Measurements from ENCODE around the gene ABCD1. TPM values are rescaled to one million over a fixed set of nuclear protein-coding genes. Genes with fewer than 3 reads are reported as not detected.
A peak's percentile ranks its signal among the peaks of the same experiment; 100 is the strongest.
"Not testable (repeated sequence)": the region's sequence is repeated elsewhere in the genome, so short reads cannot be mapped to it uniquely, and the experiment has no call there.

The ABCD1 gene
- total RNA-seq, 1 donor from 2014 or later, result 10.4 TPM

DNA sequence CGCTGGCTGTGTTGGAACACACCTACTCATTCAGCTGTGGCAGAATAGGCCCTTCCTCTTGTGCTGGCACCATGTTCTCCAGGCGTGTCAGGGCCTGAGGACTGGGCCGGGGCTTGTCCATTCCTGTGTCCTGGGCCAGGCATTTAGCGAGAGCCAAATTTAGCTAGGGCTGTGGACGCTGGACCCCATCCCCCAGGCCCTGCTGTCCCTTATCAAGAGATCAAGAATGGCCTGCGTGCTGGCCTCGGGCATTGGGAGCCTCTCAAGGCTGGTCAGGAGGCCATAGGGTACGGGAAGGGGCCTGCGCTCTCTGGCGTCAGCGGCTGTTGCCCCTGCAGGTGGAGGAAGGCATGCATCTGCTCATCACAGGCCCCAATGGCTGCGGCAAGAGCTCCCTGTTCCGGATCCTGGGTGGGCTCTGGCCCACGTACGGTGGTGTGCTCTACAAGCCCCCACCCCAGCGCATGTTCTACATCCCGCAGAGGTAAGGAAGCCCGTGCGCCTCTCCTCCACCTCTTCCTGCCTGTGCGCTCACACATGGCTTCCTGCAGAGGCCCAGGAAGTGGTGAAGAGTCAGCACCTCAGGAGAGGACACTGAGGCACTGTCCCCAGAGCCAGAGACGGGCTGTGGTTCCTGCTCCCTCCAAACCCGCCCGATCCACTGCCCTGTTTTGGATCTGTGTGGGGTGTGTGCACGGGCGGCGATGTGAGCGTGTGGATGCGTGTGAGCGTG, 15.3 kb downstream of the ABCD1 start:
- Histone ChIP-seq H3K27ac (ENCODE audit: low read depth, low read length) (no peak overlapping the region), H3K9me3 (ENCODE audit: control insufficient read depth in 3 of 3, low read length in 3 of 3) (no peaks in the 10 kb centered on the region), H3K36me3 (ENCODE audit: control insufficient read depth in 3 of 3, insufficient read depth in 3 of 3, low read length in 3 of 3) (peaks cover 6 to 16% (median 8%) of the 10 kb centered on the region in 3 donors), H3K4me1 (ENCODE audit: control insufficient read depth in 3 of 3, insufficient read depth in 3 of 3, low read length in 3 of 3) (peaks cover 0 to 3% (median 0%) of the 10 kb centered on the region in 3 donors), H3K9ac (ENCODE audit: low read depth in 1 of 3, low read length in 3 of 3) (no peak overlapping the region), H3K4me3 (ENCODE audit: low read length in 3 of 3) (no peak overlapping the region), H3K27me3 (ENCODE audit: control insufficient read depth in 3 of 3, insufficient read depth in 3 of 3, low read length in 3 of 3) (peaks cover 0 to 4% (median 0%) of the 10 kb centered on the region in 3 donors)

DNA sequence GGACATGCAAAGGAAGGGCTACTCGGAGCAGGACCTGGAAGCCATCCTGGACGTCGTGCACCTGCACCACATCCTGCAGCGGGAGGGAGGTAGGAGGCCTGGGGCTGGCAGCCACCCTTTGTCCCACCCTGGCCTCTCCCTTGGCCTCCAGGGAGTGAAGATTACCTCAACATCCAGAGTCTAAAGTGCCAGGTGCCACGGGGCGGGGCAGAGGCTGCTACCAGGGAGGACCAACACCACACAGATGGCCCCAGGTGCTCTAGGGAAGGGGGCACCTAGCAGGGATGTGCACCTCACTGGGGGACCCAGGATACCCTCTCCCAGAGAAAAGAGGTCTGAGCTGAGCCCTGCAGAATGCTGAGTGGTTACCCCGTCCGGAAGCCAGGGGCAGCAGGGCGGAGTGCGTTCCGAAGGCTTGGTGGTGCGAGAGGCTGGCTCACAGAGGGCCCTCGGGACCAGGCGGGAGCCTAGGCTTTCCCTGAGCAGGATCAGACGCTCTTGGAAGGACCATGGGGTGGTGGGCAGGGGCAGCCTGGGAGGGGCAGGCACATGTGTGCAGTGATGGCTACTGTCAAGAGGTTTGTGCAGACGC, 16.1 kb downstream of the ABCD1 start:
- Histone ChIP-seq H3K27ac (ENCODE audit: low read depth, low read length) (no peak overlapping the region), H3K4me3 (ENCODE audit: low read length in 3 of 3) (no peak overlapping the region), H3K9ac (ENCODE audit: low read depth in 1 of 3, low read length in 3 of 3) (no peak overlapping the region), H3K9me3 (ENCODE audit: control insufficient read depth in 3 of 3, low read length in 3 of 3) (no peaks in the 10 kb centered on the region), H3K4me1 (ENCODE audit: control insufficient read depth in 3 of 3, insufficient read depth in 3 of 3, low read length in 3 of 3) (peaks cover 0 to 3% (median 0%) of the 10 kb centered on the region in 3 donors), H3K36me3 (ENCODE audit: control insufficient read depth in 3 of 3, insufficient read depth in 3 of 3, low read length in 3 of 3) (peaks cover 6 to 16% (median 8%) of the 10 kb centered on the region in 3 donors), H3K27me3 (ENCODE audit: control insufficient read depth in 3 of 3, insufficient read depth in 3 of 3, low read length in 3 of 3) (peaks cover 0 to 4% (median 0%) of the 10 kb centered on the region in 3 donors)

- no peak overlapping the region for H3K9ac ChIP-seq (ENCODE audit: low read depth in 1 of 3, low read length in 3 of 3)
- H3K27me3 ChIP-seq (ENCODE audit: control insufficient read depth in 3 of 3, insufficient read depth in 3 of 3, low read length in 3 of 3), result peaks cover 0 to 4% (median 0%) of the 10 kb centered on the region in 3 donors
- no peaks in the 10 kb centered on the region for H3K9me3 ChIP-seq (ENCODE audit: control insufficient read depth in 3 of 3, low read length in 3 of 3)
- peaks cover 0 to 3% (median 0%) of the 10 kb centered on the region in 3 donors for H3K4me1 ChIP-seq (ENCODE audit: control insufficient read depth in 3 of 3, insufficient read depth in 3 of 3, low read length in 3 of 3)
- peaks cover 3 to 13% (median 6%) of the 10 kb centered on the region in 3 donors for H3K36me3 ChIP-seq (ENCODE audit: control insufficient read depth in 3 of 3, insufficient read depth in 3 of 3, low read length in 3 of 3)
- H3K4me3 ChIP-seq (ENCODE audit: low read length in 3 of 3), result no peak overlapping the region
- no peak overlapping the region for H3K27ac ChIP-seq (ENCODE audit: low read depth, low read length)
Observed at GRCh38 chrX:153741446-153741845, 16.8 kb downstream of the ABCD1 start.

GRCh38 chrX:153742111-153742510, 17.5 kb downstream of the ABCD1 start:
- H3K27me3 ChIP-seq (ENCODE audit: control insufficient read depth in 3 of 3, insufficient read depth in 3 of 3, low read length in 3 of 3); H3K4me3 ChIP-seq (ENCODE audit: low read length in 3 of 3); H3K36me3 ChIP-seq (ENCODE audit: control insufficient read depth in 3 of 3, insufficient read depth in 3 of 3, low read length in 3 of 3); H3K4me1 ChIP-seq (ENCODE audit: control insufficient read depth in 3 of 3, insufficient read depth in 3 of 3, low read length in 3 of 3); H3K27ac ChIP-seq (ENCODE audit: low read depth, low read length); H3K9me3 ChIP-seq (ENCODE audit: control insufficient read depth in 3 of 3, low read length in 3 of 3); H3K9ac ChIP-seq (ENCODE audit: low read depth in 1 of 3, low read length in 3 of 3): not testable (repeated sequence)

DNA sequence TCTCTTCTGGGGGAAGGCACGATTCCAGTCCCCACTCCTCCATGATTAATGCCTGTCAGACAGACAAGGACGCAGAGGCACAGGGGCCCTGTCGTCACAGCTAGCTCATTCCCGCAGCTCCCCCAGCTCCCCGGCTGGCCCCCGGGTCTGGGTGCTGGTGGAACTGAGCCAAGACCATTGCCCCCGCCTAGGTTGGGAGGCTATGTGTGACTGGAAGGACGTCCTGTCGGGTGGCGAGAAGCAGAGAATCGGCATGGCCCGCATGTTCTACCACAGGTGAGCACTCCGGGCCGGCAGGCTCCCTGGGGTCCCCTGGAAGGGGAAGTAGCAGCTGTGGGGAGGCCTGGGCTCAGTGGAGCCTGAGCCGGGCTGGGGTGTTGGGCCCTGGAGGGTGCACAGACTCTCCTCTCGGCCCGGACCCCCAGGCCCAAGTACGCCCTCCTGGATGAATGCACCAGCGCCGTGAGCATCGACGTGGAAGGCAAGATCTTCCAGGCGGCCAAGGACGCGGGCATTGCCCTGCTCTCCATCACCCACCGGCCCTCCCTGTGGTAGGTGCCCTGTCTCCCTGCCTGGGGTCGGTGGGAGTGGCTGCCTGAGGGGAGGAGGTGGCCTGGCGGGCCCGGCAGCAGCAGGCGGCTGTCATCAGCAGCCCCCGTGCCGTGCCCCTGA, 18.3 kb downstream of the ABCD1 start:
- H3K27me3 ChIP-seq (ENCODE audit: control insufficient read depth in 3 of 3, insufficient read depth in 3 of 3, low read length in 3 of 3); H3K36me3 ChIP-seq (ENCODE audit: control insufficient read depth in 3 of 3, insufficient read depth in 3 of 3, low read length in 3 of 3); H3K4me3 ChIP-seq (ENCODE audit: low read length in 3 of 3); H3K27ac ChIP-seq (ENCODE audit: low read depth, low read length); H3K9me3 ChIP-seq (ENCODE audit: control insufficient read depth in 3 of 3, low read length in 3 of 3); H3K4me1 ChIP-seq (ENCODE audit: control insufficient read depth in 3 of 3, insufficient read depth in 3 of 3, low read length in 3 of 3); H3K9ac ChIP-seq (ENCODE audit: low read depth in 1 of 3, low read length in 3 of 3): not testable (repeated sequence)

DNA sequence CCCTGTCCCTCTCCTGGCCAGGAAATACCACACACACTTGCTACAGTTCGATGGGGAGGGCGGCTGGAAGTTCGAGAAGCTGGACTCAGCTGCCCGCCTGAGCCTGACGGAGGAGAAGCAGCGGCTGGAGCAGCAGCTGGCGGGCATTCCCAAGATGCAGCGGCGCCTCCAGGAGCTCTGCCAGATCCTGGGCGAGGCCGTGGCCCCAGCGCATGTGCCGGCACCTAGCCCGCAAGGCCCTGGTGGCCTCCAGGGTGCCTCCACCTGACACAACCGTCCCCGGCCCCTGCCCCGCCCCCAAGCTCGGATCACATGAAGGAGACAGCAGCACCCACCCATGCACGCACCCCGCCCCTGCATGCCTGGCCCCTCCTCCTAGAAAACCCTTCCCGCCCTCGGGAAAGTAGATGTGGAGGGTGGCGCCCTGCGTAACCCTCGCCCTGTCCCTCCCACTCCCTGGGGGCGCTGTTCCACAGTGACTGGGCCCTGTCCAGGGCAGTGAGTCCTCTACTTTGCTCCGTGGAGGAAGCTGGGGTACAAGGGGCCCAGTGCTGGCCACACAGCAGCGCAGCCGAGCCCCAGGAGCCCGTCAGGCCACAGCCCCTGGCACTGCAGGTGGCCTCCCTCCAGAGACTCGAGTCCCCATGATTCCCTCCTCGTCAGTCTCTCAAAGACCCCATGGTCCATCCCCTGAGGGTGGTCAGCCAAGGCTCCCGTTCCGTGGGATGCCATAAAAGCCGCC, 19.0 kb downstream of the ABCD1 start:
- H3K4me3 ChIP-seq (ENCODE audit: low read length in 3 of 3); H3K36me3 ChIP-seq (ENCODE audit: control insufficient read depth in 3 of 3, insufficient read depth in 3 of 3, low read length in 3 of 3); H3K27ac ChIP-seq (ENCODE audit: low read depth, low read length); H3K4me1 ChIP-seq (ENCODE audit: control insufficient read depth in 3 of 3, insufficient read depth in 3 of 3, low read length in 3 of 3); H3K9ac ChIP-seq (ENCODE audit: low read depth in 1 of 3, low read length in 3 of 3); H3K27me3 ChIP-seq (ENCODE audit: control insufficient read depth in 3 of 3, insufficient read depth in 3 of 3, low read length in 3 of 3); H3K9me3 ChIP-seq (ENCODE audit: control insufficient read depth in 3 of 3, low read length in 3 of 3): not testable (repeated sequence)

- Histone ChIP-seq H3K27me3 (ENCODE audit: control insufficient read depth in 3 of 3, insufficient read depth in 3 of 3, low read length in 3 of 3) (peaks cover 0 to 4% (median 0%) of the 10 kb centered on the region in 3 donors), H3K4me1 (ENCODE audit: control insufficient read depth in 3 of 3, insufficient read depth in 3 of 3, low read length in 3 of 3) (peaks cover 0 to 3% (median 0%) of the 10 kb centered on the region in 3 donors), H3K4me3 (ENCODE audit: low read length in 3 of 3) (no peak overlapping the region), H3K9ac (ENCODE audit: low read depth in 1 of 3, low read length in 3 of 3) (peak overlapping the region in 1 of 3 donors; percentile 8), H3K27ac (ENCODE audit: low read depth, low read length) (no peak overlapping the region), H3K36me3 (ENCODE audit: control insufficient read depth in 3 of 3, insufficient read depth in 3 of 3, low read length in 3 of 3) (peaks cover 0 to 6% (median 0%) of the 10 kb centered on the region in 3 donors), H3K9me3 (ENCODE audit: control insufficient read depth in 3 of 3, low read length in 3 of 3) (no peaks in the 10 kb centered on the region)
Observed at GRCh38 chrX:153744210-153745066, 19.8 kb downstream of the ABCD1 start.

DNA sequence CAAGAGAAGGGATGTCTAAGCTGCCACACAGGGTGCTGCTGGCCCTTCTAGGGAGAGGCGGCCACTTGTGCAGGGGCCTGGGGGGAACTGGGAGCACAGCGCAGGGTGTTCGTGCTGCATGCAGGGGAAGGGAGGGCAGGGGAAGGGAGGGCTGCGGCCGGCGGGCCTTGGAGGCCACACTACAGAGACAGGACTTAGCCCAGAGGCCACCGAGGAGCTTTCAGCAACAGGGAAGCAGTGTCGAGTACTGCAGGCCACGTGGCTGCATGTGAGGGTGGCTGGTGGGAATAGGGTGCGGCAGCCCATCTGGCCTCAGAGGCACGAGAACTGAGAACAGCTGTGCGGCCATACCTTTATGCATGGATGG, 20.4 kb downstream of the ABCD1 start:
- not testable (repeated sequence) for H3K27me3 ChIP-seq (ENCODE audit: control insufficient read depth in 3 of 3, insufficient read depth in 3 of 3, low read length in 3 of 3); H3K36me3 ChIP-seq (ENCODE audit: control insufficient read depth in 3 of 3, insufficient read depth in 3 of 3, low read length in 3 of 3); H3K4me3 ChIP-seq (ENCODE audit: low read length in 3 of 3); H3K9me3 ChIP-seq (ENCODE audit: control insufficient read depth in 3 of 3, low read length in 3 of 3); H3K27ac ChIP-seq (ENCODE audit: low read depth, low read length); H3K4me1 ChIP-seq (ENCODE audit: control insufficient read depth in 3 of 3, insufficient read depth in 3 of 3, low read length in 3 of 3); H3K9ac ChIP-seq (ENCODE audit: low read depth in 1 of 3, low read length in 3 of 3)

GRCh38 chrX:153746359-153746758, 21.7 kb downstream of the ABCD1 start:
- no peak overlapping the region for H3K27ac ChIP-seq (ENCODE audit: low read depth, low read length)
- H3K4me3 ChIP-seq (ENCODE audit: low read length in 3 of 3), result no peak overlapping the region
- no peak overlapping the region for H3K9ac ChIP-seq (ENCODE audit: low read depth in 1 of 3, low read length in 3 of 3)
- no peaks in the 10 kb centered on the region for H3K36me3 ChIP-seq (ENCODE audit: control insufficient read depth in 3 of 3, insufficient read depth in 3 of 3, low read length in 3 of 3)
- H3K9me3 ChIP-seq (ENCODE audit: control insufficient read depth in 3 of 3, low read length in 3 of 3), result no peaks in the 10 kb centered on the region
- peaks cover 0 to 3% (median 0%) of the 10 kb centered on the region in 3 donors for H3K4me1 ChIP-seq (ENCODE audit: control insufficient read depth in 3 of 3, insufficient read depth in 3 of 3, low read length in 3 of 3)
- H3K27me3 ChIP-seq (ENCODE audit: control insufficient read depth in 3 of 3, insufficient read depth in 3 of 3, low read length in 3 of 3), result no peaks in the 10 kb centered on the region
